OCI-LY7 (cell line): Measurements from ENCODE around the gene FMNL3. TPM values are rescaled to one million over a fixed set of nuclear protein-coding genes. Genes with fewer than 3 reads are reported as not detected.

Experiments
- BruUV-seq: library from RNA; stranded (reverse); fragments of 400-500 nt; replicated peaks from 2 replicates; lab custom pipeline; 2021; lab: Mats Ljungman, UMichigan
- CTCF ChIA-PET: fragments of 300-600 bp; sonication (Branson Sonifier 250); formaldehyde crosslinking; loops from one replicate; lab custom pipeline; 2022; ENCODE audit warnings: antibody characterized with exemption; ENCODE audit not compliant: unreplicated experiment; lab: Charles Lee
- POLR2A ChIA-PET: fragments of 300-600 bp; sonication (Branson Sonifier 250); formaldehyde crosslinking; loops from one replicate; lab custom pipeline; 2022; ENCODE audit warnings: antibody characterized with exemption; lab: Charles Lee
- DNase-seq: peaks from one replicate; pipeline ENCODE4 v3.0.0-alpha.2; 2015; ENCODE audit warnings: low spot score
- H2AFZ ChIP-seq: fragments of 200-600 bp; sonication (generic), shearing (Covaris generic); 2 replicates; pipeline ENCODE4 v1.6.1; 2014; ENCODE audit warnings: mild to moderate bottlenecking, antibody characterized with exemption, low read length, moderate library complexity
- H3K27ac ChIP-seq: fragments of 200-600 bp; sonication (generic); 2 replicates; pipeline ENCODE4 v1.5.1; 2014; ENCODE audit warnings: mixed run types, low read depth, mild to moderate bottlenecking, moderate library complexity, low read length, inconsistent platforms; ENCODE audit not compliant: poor library complexity, severe bottlenecking
- H3K36me3 ChIP-seq: fragments of 200-600 bp; sonication (generic); 2 replicates; pipeline ENCODE4 v1.6.1; 2014; ENCODE audit warnings: mild to moderate bottlenecking, antibody characterized with exemption, low read length, moderate library complexity, mixed read lengths; ENCODE audit not compliant: insufficient read depth
- H3K4me1 ChIP-seq: fragments of 200-600 bp; sonication (generic); 2 replicates; pipeline ENCODE4 v1.5.1; 2014; ENCODE audit warnings: mild to moderate bottlenecking, low read length; ENCODE audit not compliant: insufficient read depth, poor library complexity, severe bottlenecking
- H3K4me2 ChIP-seq: fragments of 200-600 bp; sonication (generic); 2 replicates; pipeline ENCODE4 v1.6.1; 2014; ENCODE audit warnings: mild to moderate bottlenecking, low read length
- H3K4me3 ChIP-seq: fragments of 200-600 bp; sonication (generic); 2 replicates; pipeline ENCODE4 v1.5.1; 2014; ENCODE audit warnings: mild to moderate bottlenecking, low read depth, low read length; ENCODE audit not compliant: poor library complexity, severe bottlenecking
- H3K79me2 ChIP-seq: fragments of 200-600 bp; sonication (generic); 2 replicates; pipeline ENCODE4 v1.6.1; 2016; ENCODE audit warnings: low read depth, mild to moderate bottlenecking, low read length, moderate library complexity, mixed read lengths; ENCODE audit not compliant: insufficient read depth
- H3K9me2 ChIP-seq: fragments of 200-600 bp; sonication (generic); 2 replicates; pipeline ENCODE4 v1.6.1; 2016; ENCODE audit warnings: mild to moderate bottlenecking, low read length, mixed read lengths; ENCODE audit not compliant: insufficient read depth
- H3K9me3 ChIP-seq: fragments of 200-600 bp; sonication (generic); 2 replicates; pipeline ENCODE4 v1.6.1; 2014; ENCODE audit warnings: mild to moderate bottlenecking, mixed run types, low read length, mixed read lengths
- H4K20me1 ChIP-seq: fragments of 200-600 bp; sonication (generic); 2 replicates; pipeline ENCODE4 v1.6.1; 2014; ENCODE audit warnings: mild to moderate bottlenecking, antibody characterized with exemption, low read length, moderate library complexity, mixed read lengths; ENCODE audit not compliant: insufficient read depth
- EZH2phosphoT487 ChIP-seq: fragments of 200-600 bp; sonication (generic); IDR thresholded peaks from 2 replicates; pipeline ENCODE4 v1.6.1; 2018; ENCODE audit warnings: low read depth, borderline replicate concordance, mild to moderate bottlenecking, mixed run types, antibody characterized with exemption, low read length, moderate library complexity, mixed read lengths
- intact Hi-C: fragments of 100-400 bp; cut with micrococcal nuclease; formaldehyde crosslinking; loops from one replicate; pipeline ENCODE4 v1.10.0; 2022; ENCODE audit not compliant: unreplicated experiment
- total RNA-seq, 2 experiments: library from RNA; depleted of rRNA in 1 of 2; stranded (reverse); fragments of >200 nt in 1 of 2; shearing (Covaris generic) in 1 of 2; gene quantifications; 2 replicates each; pipeline ENCODE4 v1.2.3, GENCODE V29; 2014 to 2022
- TF ChIP-seq, protein P1 (sequence below): fragments of 200-600 bp; sonication (generic); conservative IDR thresholded peaks from 2 replicates; pipeline ENCODE4 v1.5.1; 2014; ENCODE audit warnings: mild to moderate bottlenecking, antibody characterized with exemption, low read length, moderate library complexity, mixed read lengths

Gene FMNL3
- total RNA-seq, 2 experiments from 2014 or later: 13.8 to 28.7 TPM

DNA sequence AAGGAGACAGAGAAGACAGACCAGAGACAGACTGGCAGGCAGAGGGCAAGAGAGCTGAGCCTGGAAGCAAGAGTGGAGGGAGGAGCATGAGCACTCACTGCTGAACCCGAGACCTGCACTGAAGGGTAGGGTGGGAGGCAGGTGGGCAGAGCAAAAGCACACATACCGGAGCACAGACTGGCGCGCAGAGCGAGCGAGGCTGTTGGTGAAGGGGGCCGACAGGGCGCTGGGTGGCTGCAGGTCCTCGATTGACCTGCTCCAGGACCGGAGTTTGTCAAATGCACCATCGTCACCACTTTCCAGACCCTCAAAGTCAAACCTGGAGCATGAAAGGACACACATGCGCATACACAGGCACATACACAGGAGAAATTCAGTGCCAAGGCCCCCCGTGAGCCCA lies 48.9 kb downstream of the FMNL3 start:
- H3K36me3 ChIP-seq: peaks cover 66% of the 10 kb centered on the region
- no TSS peak for BruUV-seq
- POLR2A ChIA-PET: interaction anchor here (0.7 kb wide), 1 partner anchor 24 kb away, joined by 4 read pairs; no protein-coding TSS in a partner anchor

DNA sequence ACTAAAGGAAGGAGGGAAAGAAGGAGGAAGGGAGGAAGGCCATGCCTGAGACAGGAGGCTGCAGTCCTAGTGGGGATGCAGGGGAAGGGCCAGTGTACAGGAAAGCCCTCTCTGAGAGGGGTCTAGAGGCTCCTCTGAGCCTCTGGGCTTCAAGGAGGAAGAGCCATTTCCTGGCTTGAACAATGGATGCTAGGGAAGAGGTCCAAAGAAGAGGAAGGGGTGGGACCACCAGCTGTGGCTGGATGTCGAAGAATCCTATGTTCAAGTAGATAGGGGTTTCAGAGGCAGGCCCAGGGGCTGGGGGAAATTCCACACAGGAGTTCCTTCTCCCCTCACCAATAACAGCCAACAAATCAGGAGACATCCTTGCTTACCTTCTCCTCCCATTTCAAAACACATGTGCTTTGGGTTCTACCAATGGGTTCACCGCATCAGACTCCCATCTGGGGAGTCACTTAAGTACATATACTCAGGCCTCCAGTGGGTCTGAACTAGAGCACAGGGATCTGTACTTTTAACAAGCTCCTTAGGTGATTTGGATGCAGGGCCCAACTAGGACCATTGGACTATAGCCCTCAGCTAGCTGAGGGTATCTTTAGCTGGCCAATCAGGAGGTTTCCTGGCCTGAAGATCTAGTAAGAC lies 51.5 kb downstream of the FMNL3 start:
- POLR2A ChIA-PET: interaction anchor here (3.7 to 3.8 kb wide), 2 partner anchors 7 to 48 kb away, joined by 14 to 15 read pairs; no protein-coding TSS in a partner anchor
- TF ChIP-seq, protein P1, sequence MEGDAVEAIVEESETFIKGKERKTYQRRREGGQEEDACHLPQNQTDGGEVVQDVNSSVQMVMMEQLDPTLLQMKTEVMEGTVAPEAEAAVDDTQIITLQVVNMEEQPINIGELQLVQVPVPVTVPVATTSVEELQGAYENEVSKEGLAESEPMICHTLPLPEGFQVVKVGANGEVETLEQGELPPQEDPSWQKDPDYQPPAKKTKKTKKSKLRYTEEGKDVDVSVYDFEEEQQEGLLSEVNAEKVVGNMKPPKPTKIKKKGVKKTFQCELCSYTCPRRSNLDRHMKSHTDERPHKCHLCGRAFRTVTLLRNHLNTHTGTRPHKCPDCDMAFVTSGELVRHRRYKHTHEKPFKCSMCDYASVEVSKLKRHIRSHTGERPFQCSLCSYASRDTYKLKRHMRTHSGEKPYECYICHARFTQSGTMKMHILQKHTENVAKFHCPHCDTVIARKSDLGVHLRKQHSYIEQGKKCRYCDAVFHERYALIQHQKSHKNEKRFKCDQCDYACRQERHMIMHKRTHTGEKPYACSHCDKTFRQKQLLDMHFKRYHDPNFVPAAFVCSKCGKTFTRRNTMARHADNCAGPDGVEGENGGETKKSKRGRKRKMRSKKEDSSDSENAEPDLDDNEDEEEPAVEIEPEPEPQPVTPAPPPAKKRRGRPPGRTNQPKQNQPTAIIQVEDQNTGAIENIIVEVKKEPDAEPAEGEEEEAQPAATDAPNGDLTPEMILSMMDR: no peak
- TF ChIP-seq EZH2phosphoT487: no peak
- Histone ChIP-seq H3K4me1 (peaks cover 15% of the 10 kb centered on the region), H3K79me2 (no peaks in the 10 kb centered on the region), H4K20me1 (no peaks in the 10 kb centered on the region), H3K36me3 (peaks cover 62% of the 10 kb centered on the region), H3K9me3 (no peaks in the 10 kb centered on the region), H2AFZ (no peak overlapping the region), H3K27ac (no peak overlapping the region), H3K4me2 (no peak overlapping the region), H3K4me3 (no peak overlapping the region), H3K9me2 (no peaks in the 10 kb centered on the region)
- DNase-seq: no peak
- no TSS peak for BruUV-seq
- intact Hi-C loops: no loop called here
- CTCF ChIA-PET: no interaction called here

More for the DNA sequence above, 48.9 kb downstream of the FMNL3 start:
- intact Hi-C loops: no loop called here
- H3K4me1 ChIP-seq: peaks cover 34% of the 10 kb centered on the region
- H3K4me3 ChIP-seq: no peak overlapping the region
- no peaks in the 10 kb centered on the region for H4K20me1 ChIP-seq
- no peak for DNase-seq
- H3K4me2 ChIP-seq: no peak overlapping the region
- no peak for TF ChIP-seq EZH2phosphoT487
- TF ChIP-seq, protein P1: no peak
- no peaks in the 10 kb centered on the region for H3K9me3 ChIP-seq
- no peaks in the 10 kb centered on the region for H3K79me2 ChIP-seq
- H3K27ac ChIP-seq: no peak overlapping the region
- H3K9me2 ChIP-seq: no peaks in the 10 kb centered on the region
- CTCF ChIA-PET: interaction anchor here (0.8 kb wide), 1 partner anchor 35 kb away, joined by 3 read pairs; the partner anchor contains the start of gene PRPF40B
- H2AFZ ChIP-seq: no peak overlapping the region

DNA sequence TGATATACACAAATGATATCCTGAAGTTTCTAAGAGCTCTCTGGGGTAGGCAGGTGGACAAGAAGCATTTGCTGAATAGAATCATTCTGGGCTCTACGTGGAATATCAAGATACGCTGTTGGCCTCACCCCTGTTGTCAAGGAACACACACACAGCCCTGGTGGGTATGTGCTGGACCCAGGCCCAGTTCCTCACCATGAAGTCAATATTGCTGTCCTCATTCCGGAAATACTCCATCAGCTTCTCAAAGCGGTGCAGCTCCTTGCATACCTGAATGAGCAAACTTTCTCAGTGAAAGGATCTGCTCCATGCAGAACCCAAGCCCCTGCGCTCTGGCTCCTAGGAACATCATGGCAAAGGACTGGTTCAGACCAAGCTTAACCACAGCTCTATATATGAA lies 52.5 kb downstream of the FMNL3 start:
- H3K9me2 ChIP-seq: no peaks in the 10 kb centered on the region
- intact Hi-C loops: no loop called here
- H3K27ac ChIP-seq: no peak overlapping the region
- no peak for DNase-seq
- TF ChIP-seq EZH2phosphoT487: no peak
- TF ChIP-seq, protein P1: no peak
- CTCF ChIA-PET: no interaction called here
- H4K20me1 ChIP-seq: no peaks in the 10 kb centered on the region
- H3K4me3 ChIP-seq: no peak overlapping the region
- no TSS peak for BruUV-seq
- POLR2A ChIA-PET: interaction anchor here (0.6 to 3.8 kb wide), 6 partner anchors 8 to 94 kb away, joined by 3 to 15 read pairs (median 4); no protein-coding TSS in a partner anchor
- no peak overlapping the region for H2AFZ ChIP-seq
- peaks cover 64% of the 10 kb centered on the region for H3K36me3 ChIP-seq
- no peaks in the 10 kb centered on the region for H3K79me2 ChIP-seq
- H3K9me3 ChIP-seq: no peaks in the 10 kb centered on the region
- H3K4me1 ChIP-seq: peaks cover 7% of the 10 kb centered on the region
- no peak overlapping the region for H3K4me2 ChIP-seq
